H1 (cell line): Measurements from ENCODE around the gene APOA4. TPM values are rescaled to one million over a fixed set of nuclear protein-coding genes. Genes with fewer than 3 reads are reported as not detected.

Source experiments
- BACH1 ChIP-seq: IDR thresholded peaks from 2 replicates; pipeline ENCODE4 v1.6.1; 2012; ENCODE audit warnings: low read length, improper control_type of control experiment
- BCL11A ChIP-seq, 2 experiments: IDR thresholded peaks; one replicate each; pipeline ENCODE4 v1.6.1; 2011; ENCODE audit warnings: low read depth in 2 of 2, low read length in 2 of 2, mild to moderate bottlenecking in 2 of 2
- BRCA1 ChIP-seq: IDR thresholded peaks from 2 replicates; pipeline ENCODE4 v1.6.1; 2012; ENCODE audit warnings: low read depth, low read length, improper control_type of control experiment
- CHD2 ChIP-seq: IDR thresholded peaks from 2 replicates; pipeline ENCODE4 v1.6.1; 2012; ENCODE audit warnings: low read length, improper control_type of control experiment
- CTBP2 ChIP-seq: IDR thresholded peaks from 2 replicates; pipeline ENCODE4 v1.7.0; 2011; ENCODE audit warnings: borderline replicate concordance, mild to moderate bottlenecking, moderate library complexity, mixed read lengths, low read length; ENCODE audit not compliant: insufficient read depth, insufficient read length
- EP300 ChIP-seq, 2 experiments: IDR thresholded peaks; 1 replicate in 1 of 2; 2 replicates in 1 of 2; pipeline ENCODE4 v1.6.1; 2011 to 2012; ENCODE audit warnings: low read depth in 2 of 2, low read length in 2 of 2, mild to moderate bottlenecking in 2 of 2, borderline replicate concordance in 1 of 2, inconsistent platforms in 1 of 2, moderate library complexity in 1 of 2
- FOSL1 ChIP-seq: IDR thresholded peaks from 2 replicates; pipeline ENCODE4 v1.6.1; 2011; ENCODE audit warnings: mild to moderate bottlenecking, low read depth, low read length, moderate library complexity; ENCODE audit not compliant: insufficient read depth
- GABPA ChIP-seq: IDR thresholded peaks from 2 replicates; pipeline ENCODE4 v1.6.1; 2011; ENCODE audit warnings: mild to moderate bottlenecking, low read length, moderate library complexity, borderline replicate concordance; ENCODE audit not compliant: insufficient read depth
- HDAC6 ChIP-seq: IDR thresholded peaks from one replicate; pipeline ENCODE4 v1.7.1; 2012; ENCODE audit warnings: low read depth, mild to moderate bottlenecking, inconsistent platforms, low read length, moderate library complexity
- JUND ChIP-seq: IDR thresholded peaks from 2 replicates; pipeline ENCODE4 v1.6.1; 2011; ENCODE audit warnings: mild to moderate bottlenecking, improper control_type of control experiment, low read length
- KDM1A ChIP-seq: fragments of 200-600, 300-600 bp; sonication (generic); IDR thresholded peaks from 2 replicates; pipeline ENCODE4 v1.7.1; 2016; ENCODE audit warnings: mild to moderate bottlenecking, low read length, borderline replicate concordance
- KDM5A ChIP-seq: fragments of 200-600 bp; IDR thresholded peaks from 2 replicates; pipeline ENCODE4 v1.7.1; 2012; ENCODE audit warnings: mild to moderate bottlenecking, low read length, inconsistent platforms, mixed read lengths
- MAFK ChIP-seq: IDR thresholded peaks from 2 replicates; pipeline ENCODE4 v1.6.1; 2012; ENCODE audit warnings: low read depth, mild to moderate bottlenecking, improper control_type of control experiment, low read length
- POLR2AphosphoS5 ChIP-seq: IDR thresholded peaks from 2 replicates; pipeline ENCODE4 v1.6.1; 2011; ENCODE audit warnings: low read depth, low read length
- RBBP5 ChIP-seq: IDR thresholded peaks from 2 replicates; pipeline ENCODE4 v1.7.1; 2012; ENCODE audit warnings: low read depth, mild to moderate bottlenecking, inconsistent platforms, low read length, moderate library complexity, borderline replicate concordance
- RFX5 ChIP-seq: IDR thresholded peaks from 2 replicates; pipeline ENCODE4 v1.6.1; 2011; ENCODE audit warnings: low read depth, low read length, improper control_type of control experiment, borderline replicate concordance
- RNF2 ChIP-seq: fragments of 200-900, 300-1000 bp; sonication (generic); IDR thresholded peaks from 2 replicates; pipeline ENCODE4 v1.7.1; 2016; ENCODE audit warnings: borderline replicate concordance, low read depth, mild to moderate bottlenecking, antibody characterized with exemption, low read length; ENCODE audit not compliant: poor library complexity, severe bottlenecking; ENCODE audit errors: missing control alignments
- RXRA ChIP-seq: IDR thresholded peaks from 2 replicates; pipeline ENCODE4 v1.6.1; 2011; ENCODE audit warnings: low read depth, mild to moderate bottlenecking, low read length, moderate library complexity; ENCODE audit not compliant: insufficient read depth
- SAP30 ChIP-seq: fragments of 300-600 bp; sonication (generic); IDR thresholded peaks from 2 replicates; pipeline ENCODE4 v1.7.1; 2012; ENCODE audit warnings: low read length, moderate library complexity, mild to moderate bottlenecking, inconsistent platforms; ENCODE audit not compliant: insufficient read depth, insufficient replicate concordance
- SIX5 ChIP-seq: IDR thresholded peaks from 2 replicates; pipeline ENCODE4 v1.6.1; 2011; ENCODE audit warnings: mild to moderate bottlenecking, low read depth, low read length
- SP4 ChIP-seq: IDR thresholded peaks from 2 replicates; pipeline ENCODE4 v1.6.1; 2012; ENCODE audit warnings: low read length, inconsistent platforms
- SRF ChIP-seq: IDR thresholded peaks from 2 replicates; pipeline ENCODE4 v1.6.1; 2011; ENCODE audit warnings: mild to moderate bottlenecking, low read depth, low read length, moderate library complexity
- TAF1 ChIP-seq: IDR thresholded peaks from 2 replicates; pipeline ENCODE4 v1.6.1; 2011; ENCODE audit warnings: mild to moderate bottlenecking, low read depth, low read length
- TBP ChIP-seq: IDR thresholded peaks from 2 replicates; pipeline ENCODE4 v1.6.1; 2011; ENCODE audit warnings: low read depth, low read length, improper control_type of control experiment
- TEAD4 ChIP-seq: IDR thresholded peaks from 2 replicates; pipeline ENCODE4 v1.6.1; 2012; ENCODE audit warnings: low read depth, low read length, inconsistent platforms, mixed read lengths
- polyA plus RNA-seq, 7 experiments: library from polyadenylated mRNA; depleted of rRNA in 3 of 7; stranded (reverse) in 5 of 7; unstranded in 2 of 7; fragments of >200 nt in 5 of 7; fragments of 200-250 nt in 2 of 7; gene quantifications; 1 replicate in 5 of 7; 2 replicates in 1 of 7; 4 replicates in 1 of 7; pipeline versions ENCODE4 v1.2.1 to v1.2.3, GENCODE V29; 2011 to 2013; ENCODE audit warnings: missing spikeins in 2 of 7, mixed read lengths in 2 of 7
- total RNA-seq: library from RNA; stranded (reverse); fragmentation: NEBNext Ultra II Directional; extraction: Animal tissue kit (Norgen Biotek cat#: 25700); gene quantifications from 2 replicates; pipeline ENCODE4 v1.2.1, GENCODE V29; 2021

Gene APOA4
- total and polyA plus RNA-seq, 2 of the 8 experiments (the other 6 are each of a cell fraction or from before 2014, with no cell fraction given), result not detected

DNA sequence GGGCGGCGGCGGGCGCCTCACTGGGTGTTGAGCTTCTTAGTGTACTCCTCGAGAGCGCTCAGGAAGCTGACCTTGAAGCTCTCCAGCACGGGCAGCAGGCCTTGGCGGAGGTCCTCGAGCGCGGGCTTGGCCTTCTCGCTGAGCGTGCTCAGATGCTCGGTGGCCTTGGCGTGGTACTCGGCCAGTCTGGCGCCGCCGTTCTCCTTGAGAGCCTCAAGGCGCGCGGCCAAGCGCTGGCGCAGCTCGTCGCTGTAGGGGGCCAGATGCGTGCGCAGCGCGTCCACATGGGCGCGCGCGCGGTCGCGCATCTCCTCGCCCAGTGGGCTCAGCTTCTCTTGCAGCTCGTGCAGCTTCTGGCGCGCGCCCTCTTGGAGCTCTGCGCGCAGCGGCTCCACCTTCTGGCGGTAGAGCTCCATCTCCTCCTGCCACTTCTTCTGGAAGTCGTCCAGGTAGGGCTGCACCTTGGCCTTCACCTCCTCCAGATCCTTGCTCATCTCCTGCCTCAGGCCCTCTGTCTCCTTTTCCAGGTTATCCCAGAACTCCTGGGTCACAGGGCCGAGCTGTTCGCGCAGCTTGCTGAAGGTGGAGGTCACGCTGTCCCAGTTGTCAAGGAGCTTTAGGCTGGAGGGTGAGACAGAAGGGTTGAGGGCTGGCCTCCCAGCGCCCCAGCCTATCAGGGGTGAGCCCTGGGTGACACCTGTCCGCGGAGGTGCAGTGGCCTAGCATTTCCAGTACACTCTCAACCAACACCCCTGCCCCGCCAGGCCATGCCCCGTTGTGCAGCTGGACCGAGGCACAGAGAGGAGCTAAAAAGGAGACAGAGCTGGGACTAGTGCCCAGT is 12.9 kb upstream of the APOA4 start (continued):
- TF ChIP-seq TBP, result no peak
- no peak for TF ChIP-seq SP4
- TF ChIP-seq SRF, result no peak
- TF ChIP-seq CHD2, result no peak
- TF ChIP-seq CTBP2, result peak; percentile 91
- no peak for TF ChIP-seq FOSL1
- TF ChIP-seq BRCA1, result no peak
- peak; percentile 63 for TF ChIP-seq POLR2AphosphoS5
- TF ChIP-seq KDM1A, result 0 out of 2 replicates have a peak, but pooled peaks have one; percentile 18
- TF ChIP-seq EP300 (IDR thresholded peaks at IDR 0.05; ENCODE audit: borderline replicate concordance in 1 of 2, low read depth in 2 of 2, low read length in 2 of 2), result no peak
- no peak for TF ChIP-seq MAFK
- TF ChIP-seq JUND, result no peak
- no peak for TF ChIP-seq TEAD4
- no peak for TF ChIP-seq BCL11A (IDR thresholded peaks at IDR 0.05; ENCODE audit: low read depth in 2 of 2, low read length in 2 of 2)
- no peak for TF ChIP-seq RNF2
- 0 out of 2 replicates have a peak, but pooled peaks have one; percentile 30 for TF ChIP-seq RBBP5
- no peak for TF ChIP-seq RXRA
- TF ChIP-seq KDM5A, result no peak
- no peak for TF ChIP-seq RFX5
- TF ChIP-seq GABPA, result no peak
- peak; percentile 44 for TF ChIP-seq TAF1
- TF ChIP-seq SAP30, result no peak
- TF ChIP-seq BACH1, result no peak
- no peak for TF ChIP-seq SIX5
- TF ChIP-seq HDAC6, result no peak
